Esophagus squamous epithelium (tissue), 5 donors: ENCODE data around the gene DOCK2. TPM values are rescaled to one million over a fixed set of nuclear protein-coding genes. Genes with fewer than 3 reads are reported as not detected.

ENCODE experiments used
- DNase-seq: peaks from one replicate; lab custom pipeline; 2025; lab: John Stamatoyannopoulos, UW
- H3K27ac ChIP-seq, 4 donors: fragments of 200-600 bp; sonication (generic); one replicate each; pipeline ENCODE4 v1.5.1; 2016 to 2019; ENCODE audit warnings: mild to moderate bottlenecking in 1 of 4
- H3K27me3 ChIP-seq, 4 donors: fragments of 200-600 bp; sonication (generic); 1 replicate in 3 of 4; 2 replicates in 1 of 4; pipeline versions ENCODE4 v1.5.1 to v1.6.0; 2017 to 2021; ENCODE audit warnings: antibody characterized with exemption in 1 of 4
- H3K36me3 ChIP-seq, 3 donors: fragments of 200-600 bp; sonication (generic); one replicate each; pipeline ENCODE4 v1.5.1; 2016 to 2019
- H3K4me1 ChIP-seq, 3 donors: fragments of 200-600 bp; sonication (generic); one replicate each; pipeline ENCODE4 v1.5.1; 2017 to 2019
- H3K4me3 ChIP-seq, 4 donors: fragments of 200-600 bp; sonication (generic); 1 replicate in 3 of 4; 2 replicates in 1 of 4; pipeline ENCODE4 v1.5.1; 2016 to 2019; ENCODE audit warnings: mild to moderate bottlenecking in 2 of 4, moderate library complexity in 1 of 4
- H3K9me3 ChIP-seq, 3 donors: fragments of 200-600 bp; sonication (generic); one replicate each; pipeline ENCODE4 v1.5.1; 2016 to 2019
- CTCF ChIP-seq, 6 experiments: fragments of 450-650 bp in 4 of 6; fragments of 200-600 bp in 2 of 6; sonication (generic) in 2 of 6; IDR thresholded peaks; one replicate each; pipeline ENCODE4 v1.5.1; 2016 to 2019; ENCODE audit warnings: antibody characterized with exemption in 6 of 6, mild to moderate bottlenecking in 4 of 6, moderate library complexity in 4 of 6
- POLR2A ChIP-seq, 4 donors: fragments of 450-650 bp; IDR thresholded peaks; one replicate each; pipeline ENCODE4 v1.6.1; 2017; ENCODE audit warnings: antibody characterized with exemption in 4 of 4, mild to moderate bottlenecking in 4 of 4, moderate library complexity in 3 of 4
- WGBS, 2 donors: methylation state at CpG; one replicate each; pipeline ENCODE4 v1.1.5; 2018; 5-methylcytosine and 5-hydroxymethylcytosine counted together
- intact Hi-C: fragments of 100-400 bp; cut with DNase I; formaldehyde crosslinking; loops from one replicate; pipeline ENCODE4 v1.15.0; 2022
- total RNA-seq, 4 donors: library from RNA; depleted of rRNA; stranded (reverse); fragments of >200 nt; gene quantifications; one replicate each; pipeline ENCODE4 v1.1.0, GENCODE V29; 2016
- donor health status: DM: yes; HTN: yes; CAD: no.

DOCK2 gene
- total RNA-seq, 4 donors from 2014 or later, result 4.1 to 14.5 (median 10.0) TPM

DNA sequence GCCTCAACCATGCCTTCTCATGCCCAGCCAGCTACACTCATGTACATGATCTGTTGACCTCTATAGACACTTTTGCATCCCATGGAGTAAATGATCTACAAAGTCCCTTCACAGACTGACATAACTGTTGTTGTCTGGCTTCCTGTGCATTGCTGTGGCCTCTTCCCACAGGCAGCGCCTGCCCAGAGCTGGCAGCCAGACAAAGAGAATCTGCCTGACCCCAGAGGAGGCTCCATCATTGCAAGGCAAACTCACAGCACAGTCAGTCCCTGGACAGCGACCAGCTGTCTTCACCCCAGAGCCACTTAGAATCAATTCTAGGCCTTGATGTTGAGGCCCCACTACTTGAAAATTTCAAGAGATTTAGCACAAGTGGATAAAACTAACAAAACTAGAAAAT is 277.7 kb downstream of the DOCK2 start:
- Histone ChIP-seq H3K4me3 (no peak overlapping the region), H3K27me3 (no peaks in the 10 kb centered on the region), H3K36me3 (no peaks in the 10 kb centered on the region), H3K27ac (no peak overlapping the region), H3K4me1 (no peaks in the 10 kb centered on the region), H3K9me3 (no peaks in the 10 kb centered on the region)
- no peak for DNase-seq
- 33% methylated on average over 1 of the region's 2 CpGs; no CpG with 5 or more reads in 1 of the 2 donors for WGBS, 2 donors
- TF ChIP-seq CTCF (IDR thresholded peaks at IDR 0.05) (no peak), POLR2A (IDR thresholded peaks at IDR 0.05) (no peak)
- intact Hi-C loops, result no loop called here

- no peak overlapping the region for H3K27ac ChIP-seq
- 69 to 90% methylated on average over 2 of the region's 2 CpGs for WGBS, 2 donors
- intact Hi-C loops, result no loop called here
- TF ChIP-seq POLR2A (IDR thresholded peaks at IDR 0.05), result no peak
- no peak for TF ChIP-seq CTCF (IDR thresholded peaks at IDR 0.05)
- no peaks in the 10 kb centered on the region for H3K36me3 ChIP-seq
- no peak overlapping the region for H3K4me3 ChIP-seq
- no peaks in the 10 kb centered on the region for H3K9me3 ChIP-seq
- no peak for DNase-seq
- H3K4me1 ChIP-seq, result no peaks in the 10 kb centered on the region
- H3K27me3 ChIP-seq, result no peaks in the 10 kb centered on the region
Observed at GRCh38 chr5:169917500-169917899, 280.4 kb downstream of the DOCK2 start.

GRCh38 chr5:169918228-169918627 is 281.2 kb downstream of the DOCK2 start:
- Histone ChIP-seq H3K27ac (no peak overlapping the region), H3K4me1 (no peaks in the 10 kb centered on the region), H3K36me3 (no peaks in the 10 kb centered on the region), H3K27me3 (no peaks in the 10 kb centered on the region), H3K4me3 (no peak overlapping the region), H3K9me3 (no peaks in the 10 kb centered on the region)
- WGBS, 2 donors, result 80 to 81% methylated on average over 2 of the region's 2 CpGs
- TF ChIP-seq POLR2A (IDR thresholded peaks at IDR 0.05) (no peak), CTCF (IDR thresholded peaks at IDR 0.05) (no peak)
- intact Hi-C loops, result no loop called here
- DNase-seq, result no peak

- 69 to 70% methylated on average over 3 of the region's 3 CpGs for WGBS, 2 donors
- no peaks in the 10 kb centered on the region for H3K27me3 ChIP-seq
- no peaks in the 10 kb centered on the region for H3K4me1 ChIP-seq
Observed at GRCh38 chr5:169920474-169920873, 283.4 kb downstream of the DOCK2 start.

DNA sequence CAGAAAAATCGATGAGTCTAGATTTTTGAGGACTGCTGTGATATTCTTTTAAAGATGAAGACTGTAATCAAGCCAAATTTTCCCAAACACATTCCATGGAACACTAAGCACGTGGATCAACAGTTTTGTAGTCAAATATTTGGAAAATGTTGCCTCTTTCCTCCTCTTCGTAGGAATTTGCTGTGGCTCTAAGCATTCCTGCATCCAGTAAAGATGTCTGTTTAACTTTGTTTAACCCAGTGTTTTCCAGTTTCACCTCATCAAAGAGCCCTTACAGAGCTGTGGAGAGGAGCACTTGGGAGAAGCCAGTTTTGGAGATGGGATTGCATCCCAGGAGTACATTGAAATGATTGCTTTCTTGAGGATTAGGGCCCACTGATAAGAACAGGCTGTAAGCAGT is 284.3 kb downstream of the DOCK2 start:
- no peaks in the 10 kb centered on the region for H3K27me3 ChIP-seq
- no peak for DNase-seq
- no peaks in the 10 kb centered on the region for H3K9me3 ChIP-seq
- 37 to 63% methylated on average over 3 of the region's 3 CpGs for WGBS, 2 donors
- no peaks in the 10 kb centered on the region for H3K36me3 ChIP-seq
- no peak overlapping the region for H3K27ac ChIP-seq
- intact Hi-C loops, result no loop called here
- no peaks in the 10 kb centered on the region for H3K4me1 ChIP-seq
- H3K4me3 ChIP-seq, result no peak overlapping the region
- TF ChIP-seq POLR2A (IDR thresholded peaks at IDR 0.05) (no peak), CTCF (IDR thresholded peaks at IDR 0.05) (no peak)

More at GRCh38 chr5:169920474-169920873, 283.4 kb downstream of the DOCK2 start:
- Histone ChIP-seq H3K27ac (no peak overlapping the region), H3K36me3 (no peaks in the 10 kb centered on the region), H3K9me3 (no peaks in the 10 kb centered on the region), H3K4me3 (no peak overlapping the region)
- intact Hi-C loops, result no loop called here
- TF ChIP-seq CTCF (IDR thresholded peaks at IDR 0.05) (no peak), POLR2A (IDR thresholded peaks at IDR 0.05) (no peak)
- no peak for DNase-seq
